ENCODE results near the gene POLR2F. TPM values are rescaled to one million over a fixed set of nuclear protein-coding genes. Genes with fewer than 3 reads are reported as not detected.
A peak's percentile ranks its signal among the peaks of the same experiment; 100 is the strongest.

Gene POLR2F
- total and polyA plus RNA-seq, 9 of the 15 experiments (the other 6 are each of a cell fraction or from before 2014, with no cell fraction given): 98.9 to 410 (median 168) TPM

DNA sequence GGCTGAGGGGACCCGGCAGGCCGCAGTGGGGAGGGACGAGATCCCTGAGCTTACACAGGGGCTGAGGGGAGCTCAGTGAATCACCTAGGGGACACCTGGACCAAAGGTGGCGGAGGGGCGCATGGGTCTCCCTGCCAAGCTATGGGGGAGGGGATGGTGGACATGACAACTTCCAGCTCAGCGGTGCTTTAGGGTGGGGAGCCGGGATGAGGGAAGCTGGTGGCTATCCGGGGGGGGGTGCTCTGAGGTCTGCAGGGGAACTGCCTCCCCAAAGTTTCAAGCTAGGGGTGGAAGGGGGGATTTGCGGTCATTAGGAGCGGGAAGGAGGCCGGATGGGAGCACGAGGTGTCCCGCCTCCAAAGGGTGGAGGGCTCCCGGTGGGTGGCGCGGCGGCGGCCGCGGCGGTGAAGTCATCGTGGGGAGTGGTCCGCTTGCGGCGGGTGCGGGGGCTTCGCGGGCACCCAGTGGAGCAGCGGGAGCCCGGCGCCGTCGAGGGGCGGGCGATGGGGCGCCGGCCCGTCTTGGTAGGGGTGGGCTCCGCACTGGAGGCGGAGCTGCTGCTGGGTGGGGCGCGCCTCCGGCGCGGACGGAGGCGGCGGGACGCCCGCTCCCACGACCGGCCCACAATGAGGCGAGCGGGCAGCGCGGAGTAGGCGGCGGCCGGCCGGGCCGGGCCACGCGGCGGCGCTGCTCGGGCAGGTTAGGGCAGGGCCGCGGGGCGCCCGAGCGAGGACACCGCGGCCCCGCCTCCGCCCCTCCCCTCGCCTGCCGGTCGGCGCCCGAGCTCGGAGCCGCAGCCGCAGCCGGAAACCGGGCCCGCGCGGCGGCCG lies 47.8 kb upstream of the POLR2F start, which contains the start of gene MICALL1 (continued):
- TF ChIP-seq, protein P1, sequence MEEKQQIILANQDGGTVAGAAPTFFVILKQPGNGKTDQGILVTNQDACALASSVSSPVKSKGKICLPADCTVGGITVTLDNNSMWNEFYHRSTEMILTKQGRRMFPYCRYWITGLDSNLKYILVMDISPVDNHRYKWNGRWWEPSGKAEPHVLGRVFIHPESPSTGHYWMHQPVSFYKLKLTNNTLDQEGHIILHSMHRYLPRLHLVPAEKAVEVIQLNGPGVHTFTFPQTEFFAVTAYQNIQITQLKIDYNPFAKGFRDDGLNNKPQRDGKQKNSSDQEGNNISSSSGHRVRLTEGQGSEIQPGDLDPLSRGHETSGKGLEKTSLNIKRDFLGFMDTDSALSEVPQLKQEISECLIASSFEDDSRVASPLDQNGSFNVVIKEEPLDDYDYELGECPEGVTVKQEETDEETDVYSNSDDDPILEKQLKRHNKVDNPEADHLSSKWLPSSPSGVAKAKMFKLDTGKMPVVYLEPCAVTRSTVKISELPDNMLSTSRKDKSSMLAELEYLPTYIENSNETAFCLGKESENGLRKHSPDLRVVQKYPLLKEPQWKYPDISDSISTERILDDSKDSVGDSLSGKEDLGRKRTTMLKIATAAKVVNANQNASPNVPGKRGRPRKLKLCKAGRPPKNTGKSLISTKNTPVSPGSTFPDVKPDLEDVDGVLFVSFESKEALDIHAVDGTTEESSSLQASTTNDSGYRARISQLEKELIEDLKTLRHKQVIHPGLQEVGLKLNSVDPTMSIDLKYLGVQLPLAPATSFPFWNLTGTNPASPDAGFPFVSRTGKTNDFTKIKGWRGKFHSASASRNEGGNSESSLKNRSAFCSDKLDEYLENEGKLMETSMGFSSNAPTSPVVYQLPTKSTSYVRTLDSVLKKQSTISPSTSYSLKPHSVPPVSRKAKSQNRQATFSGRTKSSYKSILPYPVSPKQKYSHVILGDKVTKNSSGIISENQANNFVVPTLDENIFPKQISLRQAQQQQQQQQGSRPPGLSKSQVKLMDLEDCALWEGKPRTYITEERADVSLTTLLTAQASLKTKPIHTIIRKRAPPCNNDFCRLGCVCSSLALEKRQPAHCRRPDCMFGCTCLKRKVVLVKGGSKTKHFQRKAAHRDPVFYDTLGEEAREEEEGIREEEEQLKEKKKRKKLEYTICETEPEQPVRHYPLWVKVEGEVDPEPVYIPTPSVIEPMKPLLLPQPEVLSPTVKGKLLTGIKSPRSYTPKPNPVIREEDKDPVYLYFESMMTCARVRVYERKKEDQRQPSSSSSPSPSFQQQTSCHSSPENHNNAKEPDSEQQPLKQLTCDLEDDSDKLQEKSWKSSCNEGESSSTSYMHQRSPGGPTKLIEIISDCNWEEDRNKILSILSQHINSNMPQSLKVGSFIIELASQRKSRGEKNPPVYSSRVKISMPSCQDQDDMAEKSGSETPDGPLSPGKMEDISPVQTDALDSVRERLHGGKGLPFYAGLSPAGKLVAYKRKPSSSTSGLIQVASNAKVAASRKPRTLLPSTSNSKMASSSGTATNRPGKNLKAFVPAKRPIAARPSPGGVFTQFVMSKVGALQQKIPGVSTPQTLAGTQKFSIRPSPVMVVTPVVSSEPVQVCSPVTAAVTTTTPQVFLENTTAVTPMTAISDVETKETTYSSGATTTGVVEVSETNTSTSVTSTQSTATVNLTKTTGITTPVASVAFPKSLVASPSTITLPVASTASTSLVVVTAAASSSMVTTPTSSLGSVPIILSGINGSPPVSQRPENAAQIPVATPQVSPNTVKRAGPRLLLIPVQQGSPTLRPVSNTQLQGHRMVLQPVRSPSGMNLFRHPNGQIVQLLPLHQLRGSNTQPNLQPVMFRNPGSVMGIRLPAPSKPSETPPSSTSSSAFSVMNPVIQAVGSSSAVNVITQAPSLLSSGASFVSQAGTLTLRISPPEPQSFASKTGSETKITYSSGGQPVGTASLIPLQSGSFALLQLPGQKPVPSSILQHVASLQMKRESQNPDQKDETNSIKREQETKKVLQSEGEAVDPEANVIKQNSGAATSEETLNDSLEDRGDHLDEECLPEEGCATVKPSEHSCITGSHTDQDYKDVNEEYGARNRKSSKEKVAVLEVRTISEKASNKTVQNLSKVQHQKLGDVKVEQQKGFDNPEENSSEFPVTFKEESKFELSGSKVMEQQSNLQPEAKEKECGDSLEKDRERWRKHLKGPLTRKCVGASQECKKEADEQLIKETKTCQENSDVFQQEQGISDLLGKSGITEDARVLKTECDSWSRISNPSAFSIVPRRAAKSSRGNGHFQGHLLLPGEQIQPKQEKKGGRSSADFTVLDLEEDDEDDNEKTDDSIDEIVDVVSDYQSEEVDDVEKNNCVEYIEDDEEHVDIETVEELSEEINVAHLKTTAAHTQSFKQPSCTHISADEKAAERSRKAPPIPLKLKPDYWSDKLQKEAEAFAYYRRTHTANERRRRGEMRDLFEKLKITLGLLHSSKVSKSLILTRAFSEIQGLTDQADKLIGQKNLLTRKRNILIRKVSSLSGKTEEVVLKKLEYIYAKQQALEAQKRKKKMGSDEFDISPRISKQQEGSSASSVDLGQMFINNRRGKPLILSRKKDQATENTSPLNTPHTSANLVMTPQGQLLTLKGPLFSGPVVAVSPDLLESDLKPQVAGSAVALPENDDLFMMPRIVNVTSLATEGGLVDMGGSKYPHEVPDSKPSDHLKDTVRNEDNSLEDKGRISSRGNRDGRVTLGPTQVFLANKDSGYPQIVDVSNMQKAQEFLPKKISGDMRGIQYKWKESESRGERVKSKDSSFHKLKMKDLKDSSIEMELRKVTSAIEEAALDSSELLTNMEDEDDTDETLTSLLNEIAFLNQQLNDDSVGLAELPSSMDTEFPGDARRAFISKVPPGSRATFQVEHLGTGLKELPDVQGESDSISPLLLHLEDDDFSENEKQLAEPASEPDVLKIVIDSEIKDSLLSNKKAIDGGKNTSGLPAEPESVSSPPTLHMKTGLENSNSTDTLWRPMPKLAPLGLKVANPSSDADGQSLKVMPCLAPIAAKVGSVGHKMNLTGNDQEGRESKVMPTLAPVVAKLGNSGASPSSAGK (IDR thresholded peaks at IDR 0.05): peak; percentile 62
- TF ChIP-seq PCBP2 (IDR thresholded peaks at IDR 0.05; ENCODE audit: low read depth, low read length, poor library complexity, severe bottlenecking) (no peak), MAFK (IDR thresholded peaks at IDR 0.05; ENCODE audit: low read length) (no peak), MBD2 (IDR thresholded peaks at IDR 0.05; ENCODE audit: borderline replicate concordance, low read depth) (no peak), NR4A1 (CRISPR knock-in tag; IDR thresholded peaks at IDR 0.05) (no peak), NR4A1 (tag; IDR thresholded peaks at IDR 0.05) (no peak), DIDO1 (tag; IDR thresholded peaks at IDR 0.05; ENCODE audit: low read depth) (no peak), FOXA1 (IDR thresholded peaks at IDR 0.05; ENCODE audit: borderline replicate concordance) (no peak), POLR2A (conservative IDR thresholded peaks at IDR 0.05) (no peak; the same call in 1 of the 2 replicates), NFE2L1 (tag; IDR thresholded peaks at IDR 0.05; ENCODE audit: borderline replicate concordance, low read depth) (no peak), NFATC3 (IDR thresholded peaks at IDR 0.05) (no peak)
- TF ChIP-seq, protein P2, sequence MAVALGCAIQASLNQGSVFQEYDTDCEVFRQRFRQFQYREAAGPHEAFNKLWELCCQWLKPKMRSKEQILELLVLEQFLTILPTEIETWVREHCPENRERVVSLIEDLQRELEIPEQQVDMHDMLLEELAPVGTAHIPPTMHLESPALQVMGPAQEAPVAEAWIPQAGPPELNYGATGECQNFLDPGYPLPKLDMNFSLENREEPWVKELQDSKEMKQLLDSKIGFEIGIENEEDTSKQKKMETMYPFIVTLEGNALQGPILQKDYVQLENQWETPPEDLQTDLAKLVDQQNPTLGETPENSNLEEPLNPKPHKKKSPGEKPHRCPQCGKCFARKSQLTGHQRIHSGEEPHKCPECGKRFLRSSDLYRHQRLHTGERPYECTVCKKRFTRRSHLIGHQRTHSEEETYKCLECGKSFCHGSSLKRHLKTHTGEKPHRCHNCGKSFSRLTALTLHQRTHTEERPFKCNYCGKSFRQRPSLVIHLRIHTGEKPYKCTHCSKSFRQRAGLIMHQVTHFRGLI (CRISPR knock-in tag; IDR thresholded peaks at IDR 0.05): no peak
- TF ChIP-seq, protein P3, sequence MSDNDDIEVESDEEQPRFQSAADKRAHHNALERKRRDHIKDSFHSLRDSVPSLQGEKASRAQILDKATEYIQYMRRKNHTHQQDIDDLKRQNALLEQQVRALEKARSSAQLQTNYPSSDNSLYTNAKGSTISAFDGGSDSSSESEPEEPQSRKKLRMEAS (CRISPR knock-in tag; IDR thresholded peaks at IDR 0.05): peak; percentile 65
- TF ChIP-seq, protein P4, sequence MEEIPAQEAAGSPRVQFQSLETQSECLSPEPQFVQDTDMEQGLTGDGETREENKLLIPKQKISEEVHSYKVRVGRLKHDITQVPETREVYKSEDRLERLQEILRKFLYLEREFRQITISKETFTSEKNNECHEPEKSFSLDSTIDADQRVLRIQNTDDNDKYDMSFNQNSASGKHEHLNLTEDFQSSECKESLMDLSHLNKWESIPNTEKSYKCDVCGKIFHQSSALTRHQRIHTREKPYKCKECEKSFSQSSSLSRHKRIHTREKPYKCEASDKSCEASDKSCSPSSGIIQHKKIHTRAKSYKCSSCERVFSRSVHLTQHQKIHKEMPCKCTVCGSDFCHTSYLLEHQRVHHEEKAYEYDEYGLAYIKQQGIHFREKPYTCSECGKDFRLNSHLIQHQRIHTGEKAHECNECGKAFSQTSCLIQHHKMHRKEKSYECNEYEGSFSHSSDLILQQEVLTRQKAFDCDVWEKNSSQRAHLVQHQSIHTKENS (CRISPR knock-in tag; IDR thresholded peaks at IDR 0.05): no peak
